Measurements from ENCODE around the gene TNFRSF12A. TPM values are rescaled to one million over a fixed set of nuclear protein-coding genes. Genes with fewer than 3 reads are reported as not detected.

TNFRSF12A gene
- total and polyA plus RNA-seq, 2 experiments from 2014 or later, result 115 to 142 TPM

GRCh38 chr16:2987286-2987685 is 32.9 kb upstream of the TNFRSF12A start:
- Histone ChIP-seq H3K27ac (peak overlapping the region; percentile 77), H3K4me3 (no peak overlapping the region), H3K9me3 (ENCODE audit: low read depth) (no peaks in the 10 kb centered on the region), H3K4me1 (ENCODE audit: low read depth) (peaks cover 15% of the 10 kb centered on the region), H3K36me3 (no peaks in the 10 kb centered on the region), H3K27me3 (no peaks in the 10 kb centered on the region)
- TF ChIP-seq CTCF (IDR thresholded peaks at IDR 0.05; ENCODE audit: low read depth, low read length), result no peak
- no peak for DNase-seq (ENCODE audit: low read depth in 1 of 2, low spot score in 1 of 2)

GRCh38 chr16:2987833-2988232 is 32.3 kb upstream of the TNFRSF12A start:
- no peaks in the 10 kb centered on the region for H3K36me3 ChIP-seq
- no peaks in the 10 kb centered on the region for H3K9me3 ChIP-seq (ENCODE audit: low read depth)
- H3K4me1 ChIP-seq (ENCODE audit: low read depth), result peaks cover 15% of the 10 kb centered on the region
- H3K27me3 ChIP-seq, result no peaks in the 10 kb centered on the region
- H3K27ac ChIP-seq, result peak overlapping the region; percentile 77
- TF ChIP-seq CTCF (IDR thresholded peaks at IDR 0.05; ENCODE audit: low read depth, low read length), result no peak
- H3K4me3 ChIP-seq, result no peak overlapping the region
- peak in 1 of 2 donors; percentile 68 for DNase-seq (ENCODE audit: low read depth in 1 of 2, low spot score in 1 of 2)

- H3K27ac ChIP-seq, result peak overlapping the region; percentile 77
- no peak overlapping the region for H3K4me3 ChIP-seq
- H3K36me3 ChIP-seq, result no peaks in the 10 kb centered on the region
- peaks cover 15% of the 10 kb centered on the region for H3K4me1 ChIP-seq (ENCODE audit: low read depth)
- no peak for DNase-seq (ENCODE audit: low read depth in 1 of 2, low spot score in 1 of 2)
- no peak for TF ChIP-seq CTCF (IDR thresholded peaks at IDR 0.05; ENCODE audit: low read depth, low read length)
- H3K9me3 ChIP-seq (ENCODE audit: low read depth), result no peaks in the 10 kb centered on the region
- no peaks in the 10 kb centered on the region for H3K27me3 ChIP-seq
Observed at GRCh38 chr16:2988590-2989099, 31.5 kb upstream of the TNFRSF12A start.

GRCh38 chr16:2990891-2991290 is 29.3 kb upstream of the TNFRSF12A start:
- no peak overlapping the region for H3K4me3 ChIP-seq
- TF ChIP-seq CTCF (IDR thresholded peaks at IDR 0.05; ENCODE audit: low read depth, low read length), result no peak
- peaks cover 15% of the 10 kb centered on the region for H3K4me1 ChIP-seq (ENCODE audit: low read depth)
- no peaks in the 10 kb centered on the region for H3K27me3 ChIP-seq
- DNase-seq (ENCODE audit: low read depth in 1 of 2, low spot score in 1 of 2), result no peak
- no peak overlapping the region for H3K27ac ChIP-seq
- H3K36me3 ChIP-seq, result no peaks in the 10 kb centered on the region
- H3K9me3 ChIP-seq (ENCODE audit: low read depth), result no peaks in the 10 kb centered on the region

- TF ChIP-seq CTCF (IDR thresholded peaks at IDR 0.05; ENCODE audit: low read depth, low read length), result no peak
- H3K4me3 ChIP-seq, result no peak overlapping the region
- no peaks in the 10 kb centered on the region for H3K36me3 ChIP-seq
- no peak for DNase-seq (ENCODE audit: low read depth in 1 of 2, low spot score in 1 of 2)
- H3K4me1 ChIP-seq (ENCODE audit: low read depth), result peaks cover 15% of the 10 kb centered on the region
- no peaks in the 10 kb centered on the region for H3K27me3 ChIP-seq
- no peaks in the 10 kb centered on the region for H3K9me3 ChIP-seq (ENCODE audit: low read depth)
- no peak overlapping the region for H3K27ac ChIP-seq
Observed at GRCh38 chr16:2991566-2992261, 28.5 kb upstream of the TNFRSF12A start.

Data from cardiac muscle cell (in vitro differentiated cells and primary cell).